LNCAP (cell line): ENCODE data around the gene ATRIP.

Experiments used
- CTCF ChIP-seq: fragments of 450-650 bp; IDR thresholded peaks from 2 replicates; pipeline ENCODE4 v1.5.1; 2017; ENCODE audit warnings: mild to moderate bottlenecking

The ATRIP gene

GRCh38 chr3:48433472-48434118 is 12.9 kb upstream of the ATRIP start:
- TF ChIP-seq CTCF: no peak

- no peak for TF ChIP-seq CTCF
Measured at GRCh38 chr3:48434591-48435222, 11.8 kb upstream of the ATRIP start.

- TF ChIP-seq CTCF: no peak
Measured at GRCh38 chr3:48435223-48435595, 11.3 kb upstream of the ATRIP start.

- peak; percentile 100 for TF ChIP-seq CTCF
Measured at GRCh38 chr3:48435774-48436476, 10.6 kb upstream of the ATRIP start.

- TF ChIP-seq CTCF: no peak
Measured at GRCh38 chr3:48436477-48436787, 10.1 kb upstream of the ATRIP start.

- no peak for TF ChIP-seq CTCF
Measured at GRCh38 chr3:48436855-48437254, 9.7 kb upstream of the ATRIP start.

- TF ChIP-seq CTCF: no peak
Measured at GRCh38 chr3:48437812-48438211, 8.7 kb upstream of the ATRIP start.
